GM15510 (cell line): ENCODE measurements around the gene FOXF1.

Experiments used
- POLR2A ChIP-seq: IDR thresholded peaks from 3 replicates; pipeline ENCODE4 v1.6.1; 2011; ENCODE audit warnings: borderline replicate concordance; ENCODE audit not compliant: insufficient read length; ENCODE audit errors: extremely low read depth

The FOXF1 gene

DNA sequence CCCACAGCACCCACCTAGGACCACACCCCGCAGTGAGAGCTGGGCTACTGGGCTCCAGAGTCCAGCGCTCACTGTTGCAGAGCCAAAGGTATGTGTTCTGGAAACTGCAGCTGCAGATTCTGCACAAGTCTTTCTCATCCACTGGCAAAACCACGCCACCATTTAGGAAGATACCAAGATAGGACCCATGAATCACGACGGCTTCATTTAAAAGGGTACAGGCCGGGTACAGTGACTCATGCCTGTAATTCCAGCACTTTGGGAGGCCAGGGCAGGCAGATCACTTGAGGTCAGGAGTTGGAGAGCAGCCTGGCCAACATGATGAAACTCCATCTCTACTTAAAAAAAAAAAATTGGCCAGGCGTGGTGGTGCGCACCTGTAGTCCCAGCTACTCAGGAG lies 18.8 kb downstream of the FOXF1 start:
- no peak for TF ChIP-seq POLR2A

DNA sequence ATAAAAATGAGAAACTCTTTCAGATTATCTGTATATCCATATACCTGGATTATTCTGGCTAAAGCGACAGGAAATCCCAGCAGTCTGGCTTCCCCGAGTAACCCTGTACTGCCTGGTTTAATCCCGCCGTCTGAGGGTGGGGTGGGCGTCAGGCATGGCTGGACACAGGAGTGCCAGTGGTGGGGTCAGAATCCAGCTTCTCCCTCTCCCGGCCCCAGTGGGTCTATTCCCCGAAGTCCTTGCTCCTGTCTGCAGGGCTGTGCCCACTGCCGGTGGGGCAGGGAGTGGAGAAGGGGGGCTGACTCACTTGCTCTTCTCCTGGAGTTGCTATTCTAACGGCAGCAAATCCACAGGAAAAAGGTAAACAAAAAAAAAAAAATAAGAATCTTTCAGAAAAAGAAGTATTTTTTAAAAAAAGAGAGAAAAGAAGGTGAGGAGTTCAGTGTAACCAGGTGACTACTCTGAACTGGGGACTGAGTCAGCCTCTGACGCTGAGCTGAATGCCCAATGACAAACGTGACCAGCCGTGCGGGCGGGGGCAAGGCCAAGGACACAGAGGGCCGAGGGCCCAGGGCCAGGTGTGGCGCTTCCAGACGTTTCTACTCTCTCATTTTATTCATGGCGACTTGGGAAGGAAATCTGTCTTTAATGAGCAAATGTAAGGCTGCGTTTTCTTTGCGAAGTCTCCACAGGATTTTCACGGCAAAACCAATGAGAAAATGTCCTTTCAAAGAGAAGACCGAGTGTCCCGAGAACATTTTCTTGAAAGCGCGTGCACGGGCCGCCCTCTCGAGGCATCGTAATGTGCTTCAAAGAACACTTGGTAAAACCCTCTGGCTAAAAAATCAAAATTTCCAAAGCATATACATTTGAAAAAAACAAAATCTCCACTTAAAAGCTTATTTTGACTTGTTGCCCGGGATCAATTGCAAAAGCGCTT lies 20.2 kb downstream of the FOXF1 start:
- no peak for TF ChIP-seq POLR2A

DNA sequence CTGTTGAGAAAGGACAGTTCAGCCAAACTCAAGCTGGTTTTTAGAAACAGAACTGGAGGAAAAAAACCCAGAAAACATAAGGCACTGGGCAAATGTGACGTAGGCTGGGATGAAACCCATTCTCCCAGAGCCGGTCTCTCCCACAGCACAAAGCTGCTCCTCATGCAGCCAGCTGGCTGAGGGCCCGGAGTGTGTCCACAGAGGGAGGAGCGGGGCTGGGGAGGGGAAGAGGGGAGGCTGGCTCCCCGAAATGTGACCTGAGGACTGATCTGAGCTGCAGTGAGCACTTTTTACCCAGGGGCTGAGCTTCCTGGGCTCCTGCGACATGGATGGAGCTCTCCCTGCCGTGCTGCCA lies 20.8 kb downstream of the FOXF1 start:
- TF ChIP-seq POLR2A, result no peak

DNA sequence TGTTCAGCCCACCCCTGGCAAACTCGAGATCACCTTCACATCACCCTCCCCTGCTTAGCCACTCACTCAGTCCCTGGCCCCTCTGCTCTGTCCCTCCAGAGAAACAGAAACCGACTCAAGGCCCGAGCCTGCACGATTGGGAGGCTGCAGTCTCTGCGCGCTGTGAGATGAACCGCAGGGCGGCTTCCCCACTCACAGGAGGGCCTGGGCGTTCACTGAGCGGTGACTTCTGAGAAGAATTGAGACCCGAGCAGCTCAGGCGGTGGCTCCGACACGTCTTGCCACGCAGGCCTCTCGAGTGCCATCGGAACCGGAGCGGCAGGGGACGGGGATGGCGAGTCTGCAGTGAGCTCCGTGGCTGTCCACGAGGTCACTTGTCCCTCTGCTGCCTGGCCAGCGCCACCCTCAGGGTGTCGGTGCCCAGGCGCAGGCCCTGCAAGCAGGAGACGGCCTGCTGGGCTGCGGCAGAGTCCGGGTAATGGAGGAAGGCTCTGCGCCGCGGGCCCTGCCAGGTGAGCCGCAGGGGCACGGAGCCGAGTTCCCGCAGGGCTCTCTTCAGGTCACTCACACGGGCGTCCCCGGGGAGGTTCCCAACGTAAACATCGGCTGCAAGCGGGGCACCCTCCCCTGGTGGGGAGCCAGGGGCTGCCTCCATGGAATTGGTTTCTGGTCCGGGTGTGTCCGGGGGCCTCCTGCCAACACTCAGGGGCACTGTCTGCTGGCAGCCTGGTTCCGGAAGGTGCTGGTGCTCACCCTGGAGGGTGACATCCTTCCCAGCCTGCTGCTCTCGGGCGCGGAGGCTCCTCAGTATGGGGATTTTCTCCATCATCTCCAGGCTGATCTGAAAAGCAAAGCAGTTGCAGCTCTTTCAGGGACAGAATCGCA lies 21.6 kb downstream of the FOXF1 start:
- TF ChIP-seq POLR2A, result no peak

DNA sequence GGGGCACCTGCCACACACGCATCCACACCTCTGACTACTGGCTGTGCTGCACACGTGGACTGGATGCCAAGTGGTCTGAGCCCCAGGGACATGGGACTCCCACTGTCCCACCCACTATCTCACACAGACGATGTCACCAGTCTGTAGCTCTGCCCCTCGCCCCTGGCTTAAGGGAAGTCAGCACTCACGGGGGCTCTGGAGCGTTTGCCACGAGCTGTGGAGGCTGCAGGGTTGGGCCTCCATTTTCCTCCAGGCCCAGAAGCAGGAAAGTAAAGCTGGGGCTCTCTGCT lies 22.1 kb downstream of the FOXF1 start:
- no peak for TF ChIP-seq POLR2A

DNA sequence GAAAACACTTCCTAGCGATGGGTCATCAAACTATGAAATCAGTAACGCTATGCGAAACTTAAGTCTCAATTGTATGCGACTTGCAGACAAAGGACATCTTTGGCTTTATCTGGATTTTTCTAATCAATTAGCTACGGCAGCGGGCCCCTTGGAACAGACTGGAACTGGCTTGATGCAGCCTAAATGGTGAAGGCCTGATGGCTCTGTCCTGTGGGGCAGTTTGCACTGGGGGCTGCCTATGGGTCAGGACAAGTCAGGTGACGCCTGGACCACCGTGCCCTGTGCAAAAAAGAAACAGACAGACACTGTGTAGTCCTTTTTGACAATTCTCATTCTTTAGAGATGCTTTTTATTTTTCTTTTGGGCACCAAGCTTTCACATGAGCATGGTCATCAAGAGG lies 22.7 kb downstream of the FOXF1 start:
- no peak for TF ChIP-seq POLR2A

DNA sequence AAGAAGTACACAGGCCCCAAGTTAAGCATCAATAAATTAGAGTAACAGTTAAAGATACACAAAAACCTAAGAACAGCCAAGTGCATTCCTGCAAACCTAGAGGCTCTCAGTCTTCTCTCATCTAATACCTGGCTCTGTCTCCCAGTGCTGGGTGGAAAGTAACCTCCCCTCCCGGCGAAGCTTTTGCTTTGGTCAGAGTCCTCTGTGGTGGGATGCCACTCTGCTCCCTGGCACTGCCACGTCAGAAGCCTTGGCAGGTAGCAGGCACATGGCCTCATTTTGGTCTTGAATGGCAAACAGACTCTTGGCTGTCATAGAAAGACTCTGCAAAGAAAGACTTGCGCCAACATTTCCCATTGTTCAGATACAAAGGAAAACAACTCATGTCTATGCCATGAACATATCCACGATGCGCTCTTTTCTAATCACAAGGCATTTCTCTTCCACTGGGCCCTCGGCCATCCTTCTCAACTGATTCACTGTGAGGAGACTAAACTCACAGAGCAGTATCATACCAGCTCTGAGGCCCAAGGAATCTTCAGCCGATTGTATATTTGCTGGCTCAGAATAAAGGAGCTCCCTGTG lies 23.5 kb downstream of the FOXF1 start:
- TF ChIP-seq POLR2A, result no peak

DNA sequence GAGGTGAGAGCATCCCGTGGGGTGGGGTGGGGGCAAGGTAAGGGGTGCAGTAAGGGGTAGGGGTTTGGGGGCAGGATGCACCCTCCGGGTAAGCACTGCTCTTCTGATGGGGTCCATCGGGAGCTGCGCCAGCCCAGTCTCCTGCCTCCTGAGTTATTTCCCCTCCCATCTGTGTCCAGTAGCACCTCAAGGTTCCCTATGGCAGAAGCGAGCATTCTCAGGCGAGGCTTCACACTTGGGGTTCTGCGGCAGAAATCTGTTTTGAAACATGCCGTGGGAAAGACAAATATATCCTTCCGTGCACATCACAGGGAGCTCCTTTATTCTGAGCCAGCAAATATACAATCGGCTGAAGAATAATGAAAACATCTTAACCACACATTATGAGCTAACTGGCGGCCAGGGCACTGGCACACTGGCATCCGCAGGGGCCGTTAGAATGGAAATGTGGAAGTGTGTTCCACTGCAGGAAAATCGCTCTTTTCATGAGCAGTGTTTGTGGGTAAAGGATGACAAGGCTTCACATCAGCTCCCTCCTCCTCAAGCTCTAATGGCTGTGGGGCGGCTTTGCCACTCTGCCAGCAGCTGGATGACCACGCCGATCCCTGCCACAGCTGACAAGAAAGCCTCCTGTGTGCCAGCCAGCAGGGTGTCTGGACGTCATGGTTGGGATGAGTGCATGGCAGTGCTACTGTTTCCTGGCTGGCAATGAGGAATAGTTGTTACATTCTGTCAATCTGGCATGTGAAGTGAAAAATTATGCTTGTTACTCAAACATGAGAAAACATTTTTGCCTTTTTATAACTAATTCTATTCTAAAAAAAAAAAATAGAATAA lies 24.7 kb downstream of the FOXF1 start:
- no peak for TF ChIP-seq POLR2A

DNA sequence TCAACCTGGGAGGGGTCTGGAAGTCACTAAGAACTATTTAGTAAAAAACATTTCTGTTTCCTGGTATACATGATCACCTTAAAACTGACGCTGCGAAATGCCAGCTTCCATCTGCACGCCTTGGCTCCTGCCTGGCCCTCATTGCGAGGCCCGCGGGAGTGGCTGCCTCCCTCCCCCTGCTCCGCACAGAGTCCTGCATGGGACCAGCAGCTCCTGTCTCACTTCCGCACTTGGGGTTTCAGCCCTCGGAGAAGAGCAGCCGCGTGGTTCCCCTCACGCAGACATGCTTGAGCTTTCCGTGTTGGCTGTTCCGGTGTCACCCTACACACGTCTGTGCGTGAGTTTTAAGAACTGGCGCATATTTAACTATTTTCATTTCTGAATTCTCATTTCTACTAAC lies 26.3 kb downstream of the FOXF1 start:
- TF ChIP-seq POLR2A, result no peak

DNA sequence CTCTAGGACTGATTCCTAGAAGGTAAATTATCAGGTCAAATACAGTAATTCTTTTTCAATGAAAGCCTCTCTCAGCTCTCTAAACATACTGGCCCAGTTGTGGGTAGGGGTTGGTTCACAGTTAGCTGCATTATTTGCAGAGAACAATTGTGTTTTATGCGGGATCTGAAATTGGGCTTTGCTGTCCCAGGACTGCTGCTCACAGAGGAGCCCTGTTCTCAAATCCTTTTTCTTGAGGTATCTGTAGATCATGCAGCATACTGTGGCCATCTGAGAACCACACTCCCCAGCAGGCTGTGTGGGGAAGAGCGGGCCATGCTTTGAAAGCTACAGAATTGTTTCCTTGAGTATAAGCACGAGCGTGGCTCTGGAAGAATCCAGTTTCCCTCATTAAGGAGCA lies 27.2 kb downstream of the FOXF1 start:
- no peak for TF ChIP-seq POLR2A

DNA sequence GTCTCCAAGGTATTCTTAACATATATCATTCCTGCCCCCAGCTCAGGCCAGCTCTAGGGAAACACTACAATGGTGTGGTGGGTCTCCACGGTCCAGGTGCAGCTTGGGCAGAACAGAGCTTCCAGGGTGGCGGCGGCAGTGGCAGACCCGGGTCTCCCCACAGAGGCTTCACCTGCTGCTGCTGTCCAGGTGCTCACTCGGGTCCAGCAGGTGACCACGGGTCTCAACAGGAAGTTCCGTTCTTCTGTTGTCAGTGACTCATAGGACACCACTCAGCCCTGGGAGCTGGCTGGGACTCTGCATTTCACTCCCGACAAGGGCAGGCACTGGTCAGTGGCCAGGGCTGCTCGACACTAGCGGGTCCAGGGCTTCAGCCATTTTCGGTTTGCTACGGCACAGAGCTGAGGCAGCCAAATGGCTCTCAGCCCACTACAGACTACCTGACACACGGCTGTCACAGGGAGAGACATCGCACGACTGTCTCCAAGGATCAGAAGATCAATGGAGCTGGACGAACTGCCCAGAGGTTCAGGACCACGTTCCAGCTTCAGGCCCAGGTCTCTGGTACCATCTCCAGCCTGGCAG lies 28.0 kb downstream of the FOXF1 start:
- TF ChIP-seq POLR2A, result no peak

DNA sequence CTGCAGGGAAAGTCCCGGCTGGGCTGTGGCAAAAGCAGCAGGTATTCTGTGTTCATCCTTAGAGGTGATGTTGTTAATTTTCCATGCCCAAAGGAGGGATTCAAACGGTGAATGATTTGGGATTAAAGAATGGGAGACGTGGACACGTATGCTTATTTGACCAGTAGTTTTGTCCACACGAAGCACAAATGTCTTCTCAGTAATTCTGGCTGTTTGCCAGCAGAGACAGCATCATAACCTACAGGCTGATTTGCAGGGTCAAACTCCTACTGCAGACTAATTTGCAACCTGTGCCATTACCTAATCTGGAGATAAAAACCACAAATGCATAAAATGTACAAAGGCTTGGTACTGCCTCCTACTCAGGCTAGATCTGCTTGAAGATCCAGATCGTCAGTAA lies 30.6 kb downstream of the FOXF1 start:
- TF ChIP-seq POLR2A, result no peak

DNA sequence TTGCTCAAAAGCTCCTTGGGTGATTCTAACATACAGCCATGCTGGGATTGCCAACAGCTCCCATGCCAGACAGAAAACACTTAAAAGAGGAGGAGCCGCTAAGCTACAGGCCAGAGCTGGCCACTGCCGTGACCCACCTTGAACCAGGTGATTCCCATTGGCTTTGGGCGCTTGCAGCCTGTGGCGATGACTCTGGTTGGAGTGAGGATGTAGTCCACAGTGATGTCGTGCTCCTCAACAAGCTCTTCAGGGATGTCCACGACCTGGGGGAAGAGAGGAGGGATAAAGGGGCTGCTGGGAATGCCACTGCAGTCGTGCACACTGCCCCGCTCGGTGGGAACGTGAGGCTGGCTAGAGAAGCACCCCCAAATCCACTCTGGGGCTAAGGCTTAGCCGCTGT lies 31.2 kb downstream of the FOXF1 start:
- TF ChIP-seq POLR2A, result no peak
